HG02678 (cell line): ENCODE results near the gene SMIM41.
A peak's percentile ranks its signal among the peaks of the same experiment; 100 is the strongest.

Source experiments
- ATAC-seq: cut with Tn5 transposase; IDR thresholded peaks from one replicate; pipeline ENCODE4 v1.9.1; 2021; ENCODE audit warnings: mild to moderate bottlenecking, moderate library complexity; ENCODE audit not compliant: unreplicated experiment

The SMIM41 gene

DNA sequence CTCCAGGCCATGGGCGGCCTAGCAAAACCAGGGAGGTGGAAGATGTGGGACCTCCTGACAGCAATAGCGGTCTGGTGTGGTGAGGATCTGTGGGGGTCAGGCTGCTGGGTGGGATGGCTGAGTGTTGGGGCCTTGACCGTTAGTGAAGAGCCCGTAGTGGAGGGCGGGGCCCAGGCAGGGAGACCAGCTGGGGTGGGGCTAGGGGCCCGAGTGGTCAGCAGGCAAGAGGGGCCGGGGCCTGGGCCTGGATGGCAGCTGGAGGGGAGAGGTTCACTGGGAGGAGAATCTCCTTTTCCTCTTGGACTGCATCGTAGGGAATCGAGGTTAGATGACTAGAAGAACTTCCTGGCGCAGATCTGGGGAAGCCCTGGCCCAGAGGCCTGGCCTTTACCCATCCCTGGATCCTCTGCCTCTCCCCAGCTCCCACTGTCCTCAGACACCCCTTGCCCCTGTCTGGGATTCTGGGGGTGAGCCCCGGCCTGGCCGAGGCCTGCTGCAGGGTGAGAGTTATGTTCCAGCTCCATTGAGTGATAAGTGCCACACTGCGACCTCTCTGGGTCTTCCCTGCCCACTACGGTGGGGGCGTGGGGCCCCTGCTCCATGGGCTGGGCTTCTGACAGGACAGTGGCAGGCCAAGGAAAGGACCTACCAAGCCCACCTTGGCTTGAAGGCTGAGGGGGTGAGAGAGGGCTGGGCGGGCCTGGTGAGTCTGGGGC, 65.2 kb downstream of the SMIM41 start:
- ATAC-seq = no peak

DNA sequence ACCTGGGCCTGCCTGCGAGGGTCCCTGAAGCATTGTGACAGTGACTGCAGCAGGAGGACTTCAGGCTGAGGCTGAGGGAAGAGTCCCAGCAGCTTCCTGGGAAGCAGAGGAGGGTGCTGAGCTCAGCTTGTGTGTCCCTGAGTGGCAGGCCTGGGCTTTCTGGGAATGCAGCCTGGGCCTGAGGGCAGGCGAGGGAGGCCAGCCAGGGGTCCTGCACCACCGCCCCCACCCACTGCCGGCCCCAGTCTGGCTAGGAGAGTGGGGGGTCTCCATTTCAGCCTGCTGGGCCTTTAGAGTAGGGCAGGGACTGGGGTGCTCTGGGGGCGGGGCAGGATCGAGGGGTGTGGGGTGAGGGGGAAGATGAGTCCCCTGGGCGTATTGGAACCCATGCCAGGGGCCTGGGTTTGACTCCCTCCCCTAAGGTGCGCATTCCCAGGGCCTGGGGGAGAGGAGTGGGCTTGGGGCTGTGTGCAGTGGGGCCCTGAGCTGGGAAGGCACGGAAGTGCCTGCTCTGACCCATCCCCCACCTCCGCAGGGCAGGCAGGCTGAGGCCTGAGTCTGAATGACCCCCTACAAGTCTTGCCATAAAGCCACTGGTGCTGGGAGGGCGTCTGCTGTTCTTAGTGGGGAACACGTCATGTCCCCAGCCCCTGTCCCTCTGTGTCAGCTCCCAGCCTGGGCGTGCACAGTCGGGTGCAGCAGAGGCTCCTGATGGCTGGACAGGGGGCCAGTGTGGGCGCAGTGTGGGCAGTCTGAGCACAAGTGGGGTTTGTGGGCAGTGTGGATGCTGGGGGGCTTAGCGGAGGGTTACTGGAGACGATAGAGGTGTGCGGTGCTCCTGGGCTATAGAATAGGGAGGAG, 66.0 kb downstream of the SMIM41 start:
- ATAC-seq = no peak

DNA sequence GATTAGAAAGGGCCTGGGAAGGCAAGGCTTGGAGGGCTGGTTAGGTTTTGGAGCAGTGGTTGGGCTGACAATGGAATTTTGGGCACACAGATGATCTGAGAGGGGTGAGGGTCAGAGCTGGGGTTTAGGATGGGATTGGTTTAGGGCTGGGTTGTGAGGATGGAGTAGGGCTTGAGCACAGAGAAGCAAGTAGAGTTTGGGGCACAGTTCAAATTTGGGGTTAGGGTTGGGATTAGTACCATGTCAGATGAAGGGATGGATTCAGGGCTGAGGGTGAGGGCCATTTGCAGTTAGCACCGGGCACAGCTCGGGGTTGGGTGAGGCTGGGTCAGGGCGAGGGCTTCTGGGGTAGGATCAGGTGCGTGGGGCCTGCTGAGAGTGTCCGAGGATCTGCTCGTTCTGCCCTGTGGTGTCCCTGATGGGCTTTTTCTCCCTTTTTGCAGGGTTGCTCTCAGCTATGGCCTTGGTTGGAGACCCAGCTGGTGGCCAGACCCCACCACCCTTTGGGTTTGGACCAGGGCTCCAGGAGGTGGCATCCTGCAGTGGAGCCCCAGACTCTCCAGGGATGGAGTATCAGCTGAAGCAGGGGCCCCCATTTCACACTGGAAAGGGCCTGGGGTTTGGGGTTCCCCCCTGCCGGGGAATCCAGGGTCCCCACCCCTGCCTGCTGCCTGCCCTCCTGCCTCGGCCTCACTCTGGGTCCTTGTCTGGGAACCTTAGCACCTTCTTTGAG, 66.8 kb downstream of the SMIM41 start:
- no peak for ATAC-seq

DNA sequence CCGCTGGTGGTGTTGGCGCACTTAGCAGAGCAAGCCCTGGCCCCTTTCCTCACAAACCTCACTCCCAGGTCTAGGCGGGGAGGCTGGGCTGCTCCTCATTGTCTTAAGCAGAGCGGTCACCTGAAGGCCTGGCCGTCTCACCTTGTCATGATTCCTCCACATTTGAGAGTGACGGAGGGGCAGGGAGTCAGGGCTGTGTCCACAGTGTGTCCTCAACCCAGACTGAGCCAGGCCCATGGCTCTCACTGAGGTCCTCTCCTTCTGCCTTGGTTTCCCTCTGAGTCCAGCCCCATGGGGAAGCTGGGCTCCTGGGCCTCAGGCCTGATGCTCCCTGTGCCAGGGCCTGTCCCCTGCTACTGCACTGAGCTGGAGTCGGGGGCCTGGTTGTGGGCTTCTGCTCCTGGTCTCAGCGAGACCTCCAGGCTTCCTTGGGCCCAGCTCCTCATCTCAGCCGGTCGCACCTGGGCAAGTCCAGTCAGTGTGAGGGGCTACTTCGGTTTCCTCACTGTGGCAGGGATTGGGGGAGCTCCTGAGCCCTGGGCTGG, 67.4 kb downstream of the SMIM41 start:
- no peak for ATAC-seq

DNA sequence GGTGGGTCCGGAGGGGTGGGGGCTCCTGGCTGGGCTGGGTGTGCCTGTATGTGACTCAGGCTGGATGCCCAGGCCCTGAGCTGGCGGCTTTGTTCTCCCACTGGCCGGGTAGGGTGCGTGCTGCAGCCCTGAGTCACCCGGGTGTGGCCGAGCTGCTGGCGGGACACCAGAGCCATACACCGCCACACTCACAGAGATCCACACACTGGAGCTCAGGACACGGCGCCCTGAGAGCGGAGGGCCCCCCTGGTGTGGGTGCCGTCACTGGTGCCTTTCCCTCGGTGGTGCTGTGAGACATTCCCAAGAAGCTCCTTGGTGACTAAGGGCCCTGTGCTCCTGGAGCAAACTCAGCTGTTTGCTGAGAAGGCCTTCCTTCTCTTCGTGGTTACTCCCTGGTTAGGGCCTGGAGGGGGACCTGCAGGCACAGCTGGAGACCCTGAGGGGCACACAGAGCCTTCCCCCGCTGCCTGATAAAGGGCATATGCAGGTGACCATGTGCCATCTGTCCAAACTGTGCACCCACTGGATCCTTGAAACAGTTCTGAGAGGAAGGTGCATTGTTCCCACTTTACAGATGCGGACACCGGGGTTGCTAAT, 68.0 kb downstream of the SMIM41 start:
- ATAC-seq = no peak

DNA sequence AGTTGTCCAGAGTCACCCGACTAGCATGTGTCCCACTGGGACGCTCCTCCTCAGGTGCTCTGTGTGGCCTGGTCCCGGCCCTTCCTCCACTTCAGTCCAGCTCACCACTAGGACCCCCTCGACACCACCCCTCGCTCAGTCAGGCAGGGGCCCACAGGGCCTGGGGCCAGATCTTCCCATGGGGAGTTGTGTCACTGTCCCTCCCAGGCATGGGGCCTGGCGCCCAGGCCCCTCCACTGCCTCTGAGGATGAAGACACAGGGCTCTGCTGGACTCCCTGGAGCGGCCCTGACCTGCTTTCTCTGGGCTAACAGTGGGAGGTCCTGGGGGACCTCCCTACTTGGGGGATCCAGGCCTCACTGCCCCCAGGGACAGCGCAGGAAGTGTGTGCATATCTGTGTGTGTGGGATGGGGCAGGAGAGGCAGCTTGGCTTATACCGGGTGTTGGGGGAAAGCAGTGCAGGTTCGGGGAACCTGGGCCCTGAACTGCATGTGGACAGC, 68.5 kb downstream of the SMIM41 start:
- ATAC-seq = no peak

DNA sequence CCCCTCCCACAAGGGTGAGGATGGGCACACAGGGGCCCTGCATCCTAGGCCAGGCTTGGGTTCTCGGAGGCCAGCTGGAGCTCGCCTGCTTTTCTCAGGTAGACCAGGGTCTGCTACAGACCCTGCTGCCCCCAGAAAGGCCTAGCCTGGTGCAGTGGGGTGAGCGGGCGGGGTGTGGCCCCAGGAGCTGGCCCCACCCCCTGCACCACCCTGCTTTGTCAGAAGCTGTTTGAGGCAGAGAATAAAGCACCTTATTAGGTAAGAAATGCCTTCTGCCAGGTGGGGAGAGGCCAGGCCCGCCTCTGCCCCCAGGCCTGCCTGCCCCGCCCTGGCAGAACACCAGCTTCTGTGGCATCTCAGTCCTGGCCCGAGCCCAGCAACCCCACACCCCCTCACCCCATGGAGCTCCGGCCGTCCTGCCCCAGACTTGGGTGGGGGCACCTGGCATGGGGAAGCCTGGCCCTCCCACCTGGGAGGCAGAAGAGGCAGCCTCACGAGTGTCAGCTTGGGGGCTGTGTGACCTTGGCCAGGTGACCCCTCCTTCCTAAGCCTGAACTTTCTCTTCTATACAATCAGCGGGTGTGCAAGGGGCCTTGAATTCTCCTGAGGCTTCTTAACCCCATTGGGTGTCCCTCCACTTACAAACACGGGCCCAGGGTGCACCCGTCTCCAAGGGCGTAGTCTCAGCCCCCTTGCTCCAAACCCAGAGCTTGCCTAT, 69.1 kb downstream of the SMIM41 start:
- no peak for ATAC-seq

DNA sequence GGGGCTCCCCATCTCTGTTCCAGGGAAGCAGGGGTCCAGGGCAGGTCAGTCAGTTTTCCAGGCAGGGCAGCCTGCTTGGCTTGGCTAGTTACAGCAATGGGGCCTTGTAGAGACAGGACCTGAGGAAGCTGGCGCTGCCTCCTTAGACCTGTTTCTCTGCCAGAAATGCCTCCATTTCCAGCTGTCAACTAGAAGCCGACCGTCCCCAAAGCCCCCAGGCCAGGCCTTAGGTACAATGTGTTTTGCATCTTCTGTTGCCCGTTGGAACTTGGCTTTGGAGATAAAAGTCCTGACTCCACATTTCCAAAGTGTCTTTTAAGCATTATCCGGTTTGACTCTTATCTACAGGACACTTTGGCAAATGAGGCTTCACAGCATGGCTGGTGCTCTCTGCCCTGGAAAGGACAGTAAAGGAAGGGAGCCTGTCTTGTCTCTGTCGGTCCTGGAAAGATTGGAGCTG, 69.7 kb downstream of the SMIM41 start:
- no peak for ATAC-seq

DNA sequence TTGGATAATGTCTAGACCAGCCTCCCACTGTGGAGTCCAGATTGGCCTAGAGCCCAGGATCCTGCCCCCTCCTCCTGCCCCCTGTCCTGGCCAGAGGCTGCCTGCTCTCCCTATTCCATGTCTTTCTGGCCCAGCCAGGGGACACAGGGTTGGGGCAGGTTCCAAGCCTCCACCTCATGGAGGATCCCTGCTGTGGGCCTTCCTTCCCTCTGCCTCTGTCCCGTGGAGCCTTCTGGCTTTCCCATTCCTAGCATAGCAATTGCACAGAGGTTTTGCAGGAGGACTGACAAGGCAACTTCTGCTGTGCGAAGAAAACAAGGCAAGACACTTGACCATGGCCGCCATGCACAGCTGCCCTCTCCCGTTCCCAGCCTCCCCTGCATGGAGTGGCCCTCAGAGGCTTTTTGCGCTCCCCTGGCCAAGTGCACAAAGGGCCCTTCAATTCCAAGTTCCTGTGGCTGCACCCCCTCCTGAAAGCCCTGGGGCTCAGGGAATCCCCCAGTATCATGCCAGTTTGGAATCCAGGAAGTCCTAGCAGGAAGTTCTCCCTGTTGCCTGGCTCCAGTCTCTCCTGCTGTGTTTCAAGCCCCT, 70.2 kb downstream of the SMIM41 start:
- ATAC-seq = no peak

DNA sequence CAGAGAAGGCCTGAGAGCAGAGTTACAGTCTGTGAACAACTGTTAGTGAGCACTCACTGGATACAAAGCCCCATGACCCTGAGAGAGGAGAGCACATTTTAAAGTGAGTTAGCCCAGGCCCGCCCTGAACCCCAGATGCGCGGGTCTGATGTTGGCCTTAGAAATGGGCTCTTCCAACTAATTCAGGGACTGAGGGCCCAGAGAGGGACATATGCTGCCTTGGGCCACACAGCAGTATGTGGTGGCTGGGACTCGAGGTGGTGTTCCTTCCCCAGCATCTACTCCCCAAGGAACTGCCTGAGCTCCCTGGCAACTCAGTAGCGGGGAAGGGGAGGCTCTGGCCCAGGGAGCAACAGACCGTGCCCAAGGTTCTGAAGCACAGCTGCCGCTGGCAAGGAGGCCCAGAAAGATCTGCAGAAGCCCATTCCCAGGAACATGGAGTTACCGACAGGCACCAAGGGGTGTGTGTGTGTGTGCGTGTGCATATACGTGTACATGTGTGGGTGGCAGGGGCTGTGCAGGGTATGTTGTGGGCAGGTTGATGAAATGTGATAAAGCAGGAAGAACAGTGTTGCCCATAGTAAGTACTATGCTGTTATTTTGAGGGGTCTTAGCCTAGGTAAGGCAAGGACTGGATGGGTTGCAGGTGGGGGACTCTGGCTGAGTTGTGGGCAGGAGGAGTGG, 71.8 kb downstream of the SMIM41 start:
- ATAC-seq = no peak

DNA sequence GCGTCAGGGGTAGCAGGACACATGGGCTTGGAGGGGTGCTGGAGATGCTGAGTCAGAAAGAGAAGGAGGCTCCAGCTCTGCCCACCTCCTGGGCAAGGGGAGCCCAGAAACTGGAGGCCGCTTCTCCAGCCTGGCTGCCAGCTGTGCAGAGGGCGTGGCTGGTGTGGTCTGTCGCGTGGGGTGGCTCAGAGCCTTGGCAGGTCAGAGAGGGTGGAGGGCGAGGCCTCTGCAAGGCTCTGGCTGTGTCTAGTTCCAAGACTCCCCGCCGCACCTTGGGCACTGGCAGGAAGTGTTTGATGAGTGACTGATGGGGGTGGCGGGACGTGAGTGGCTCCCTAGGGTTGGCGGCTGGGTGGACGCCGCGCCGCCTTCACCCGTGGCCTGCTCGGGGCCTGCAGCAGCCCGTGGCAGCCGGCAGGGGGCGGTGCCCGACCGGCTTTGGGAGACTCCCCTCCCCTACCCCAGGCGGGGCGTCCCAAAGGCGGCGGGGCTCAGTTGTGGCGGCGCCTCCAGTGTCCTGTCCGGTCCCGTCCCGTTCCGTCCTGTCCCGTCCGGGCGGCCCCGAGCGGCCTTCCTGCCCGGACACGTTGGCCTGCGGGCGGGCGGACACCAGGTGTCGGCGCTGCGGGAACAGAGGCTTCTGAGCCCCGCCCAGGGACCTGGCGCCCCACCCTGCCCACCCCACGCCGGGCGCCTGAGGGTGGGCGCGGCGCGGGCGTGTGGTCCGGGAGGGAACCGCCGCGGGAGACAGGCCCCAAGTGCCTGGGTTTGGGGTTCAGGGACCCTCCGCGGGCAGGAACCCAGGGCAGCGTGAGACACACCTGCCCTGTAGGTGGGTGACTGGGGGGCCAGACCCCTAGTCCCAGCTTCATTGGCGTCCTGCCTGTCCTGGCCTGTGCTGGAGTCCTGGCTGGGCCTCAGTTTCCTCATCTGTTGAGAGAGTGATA, 72.6 kb downstream of the SMIM41 start:
- ATAC-seq = peak; percentile 51

DNA sequence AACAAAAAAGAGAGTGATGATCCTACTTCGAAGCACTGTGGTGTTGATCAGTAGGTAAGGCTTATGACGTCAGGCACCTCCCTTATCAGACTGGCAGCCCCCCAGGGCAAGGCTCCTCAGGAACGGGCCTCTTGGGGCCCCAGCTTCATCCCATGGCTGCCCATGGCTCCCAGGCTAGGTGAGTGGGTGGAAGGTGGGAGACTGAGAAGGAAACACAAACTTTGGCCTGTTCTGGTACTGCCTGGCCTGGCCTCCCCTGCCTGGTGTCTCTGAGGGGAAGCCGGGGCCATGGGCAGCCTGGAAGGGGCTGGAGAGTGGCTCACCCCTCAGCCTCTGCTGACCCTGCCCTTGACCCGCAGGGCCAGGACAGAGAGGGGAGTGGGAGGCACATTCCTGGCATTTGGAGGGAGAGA, 73.4 kb downstream of the SMIM41 start:
- ATAC-seq = no peak

DNA sequence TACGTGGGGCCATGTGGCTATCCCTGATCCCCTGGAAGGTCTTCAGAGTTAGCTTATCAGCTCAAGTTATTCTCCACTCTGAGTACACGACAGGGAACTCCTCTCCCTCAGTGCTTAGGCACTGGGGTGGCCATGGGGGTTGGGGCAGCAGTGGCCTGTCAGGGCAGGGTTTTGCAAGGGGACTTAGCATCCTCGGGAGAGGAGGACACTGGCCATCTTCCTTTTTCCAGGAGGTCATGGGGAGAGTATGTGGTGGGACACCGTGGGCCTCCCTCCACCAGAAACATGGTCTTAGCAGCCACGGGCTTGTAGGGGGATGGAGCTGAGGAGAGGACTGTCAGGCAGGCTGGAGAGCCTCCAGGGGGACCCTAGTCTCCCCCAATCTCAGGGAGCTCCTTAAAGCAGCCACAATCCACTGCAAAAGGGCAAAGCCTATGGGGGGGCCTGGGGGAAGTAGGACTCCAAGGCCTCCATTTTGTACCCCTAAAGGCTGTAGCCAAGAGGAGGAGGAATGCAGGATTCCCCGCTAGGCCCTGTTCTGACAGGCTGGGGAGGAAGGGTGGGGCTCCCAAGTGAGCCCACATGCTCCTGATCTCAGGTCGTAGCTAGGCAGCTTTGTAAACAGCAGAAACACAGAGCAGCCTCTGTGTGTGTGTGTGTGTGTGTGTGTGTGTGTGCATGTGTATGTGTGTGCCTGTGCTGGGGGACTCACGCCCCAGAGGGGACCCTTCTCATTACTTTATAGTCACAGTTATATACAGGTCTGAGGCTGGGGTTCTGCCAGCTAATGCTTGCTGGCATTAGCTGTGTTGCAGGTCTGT, 75.8 kb downstream of the SMIM41 start:
- ATAC-seq = no peak

DNA sequence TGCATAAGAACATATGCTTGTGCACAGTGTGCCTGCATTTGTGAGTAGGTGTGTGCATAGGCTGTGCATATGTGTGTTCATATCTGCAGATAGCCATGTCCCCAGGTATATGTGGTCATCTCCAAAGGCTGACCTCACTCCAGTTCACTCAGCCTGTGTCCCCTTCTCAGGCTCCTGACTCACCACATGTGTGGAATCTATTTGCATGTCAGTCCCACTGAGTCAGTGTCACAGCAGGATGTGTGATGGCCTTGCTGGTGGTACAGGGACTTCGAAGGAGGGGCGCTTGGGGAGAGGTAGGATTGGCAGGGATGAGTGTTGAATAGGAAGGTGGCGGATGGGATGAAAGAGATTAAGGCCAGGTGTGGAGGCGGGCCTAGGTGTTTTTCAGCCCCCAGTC, 76.8 kb downstream of the SMIM41 start:
- no peak for ATAC-seq

DNA sequence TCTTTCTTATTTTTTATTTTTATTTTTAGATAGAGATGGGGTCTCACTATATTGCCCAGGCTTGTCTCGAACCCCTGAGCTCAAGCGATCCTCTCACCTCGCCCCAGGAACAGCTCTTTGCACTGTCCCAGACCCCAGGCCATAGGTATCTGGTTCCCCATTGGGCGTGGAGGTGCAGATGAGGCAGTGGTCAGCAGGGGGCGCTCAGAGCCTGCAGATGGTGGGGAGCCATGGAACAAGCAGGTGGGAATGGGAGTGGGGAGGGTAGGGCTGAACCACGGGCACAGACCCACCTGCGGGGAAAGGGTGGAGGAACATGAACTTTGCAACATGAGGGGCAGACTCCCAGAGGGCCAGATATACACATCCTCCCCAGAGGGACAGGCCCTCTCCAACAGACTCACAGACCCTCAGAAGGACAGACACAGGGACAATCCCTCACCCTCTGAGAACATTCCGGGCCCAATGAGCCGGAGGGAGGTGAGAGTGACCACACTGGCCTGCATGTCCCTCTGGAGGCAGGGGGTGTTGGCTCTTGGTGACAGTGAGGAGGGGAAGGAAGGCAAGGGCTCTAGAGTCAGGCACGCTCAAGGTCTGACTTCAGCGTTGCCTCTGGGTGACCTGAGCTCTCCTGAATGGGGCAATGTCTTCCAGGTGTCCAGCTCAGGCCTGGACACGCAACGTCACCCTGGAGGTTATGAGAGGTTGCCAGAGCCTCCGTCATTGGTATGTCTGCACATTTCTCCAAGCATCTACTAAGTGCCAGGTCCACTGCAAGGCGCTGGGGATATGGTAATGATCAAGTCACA, 77.5 kb downstream of the SMIM41 start:
- ATAC-seq = peak; percentile 60

DNA sequence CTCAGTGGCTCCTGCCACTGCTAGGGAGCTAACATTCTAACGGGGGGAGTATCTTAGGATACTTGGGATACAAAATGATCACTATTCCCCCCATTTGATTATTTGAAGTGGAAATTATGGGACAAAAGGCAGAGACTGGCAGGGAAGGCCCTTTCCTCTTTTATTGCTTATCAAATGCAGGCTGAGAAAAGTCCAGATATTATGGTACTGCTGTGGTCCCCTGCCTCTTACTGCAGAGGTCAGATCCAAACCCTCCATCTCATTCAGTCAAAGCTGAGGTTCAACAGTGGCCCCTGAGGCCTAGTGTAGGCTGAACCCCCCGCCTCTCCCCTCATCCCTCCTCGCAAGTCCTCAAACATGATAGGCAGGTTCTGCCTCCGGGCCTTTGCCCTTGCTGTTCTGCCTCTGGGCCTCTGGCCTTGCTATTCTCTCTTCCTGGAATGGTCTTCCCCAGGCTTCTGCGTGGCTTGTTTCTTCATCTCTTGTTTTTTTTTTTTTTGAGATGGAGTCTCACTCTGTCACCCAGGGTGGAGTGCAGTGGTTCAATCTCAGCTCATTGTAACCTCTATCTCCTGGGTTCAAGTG, 78.2 kb downstream of the SMIM41 start:
- no peak for ATAC-seq
